ENCODE measurements around the gene PNPLA6.

- TF ChIP-seq FOXM1 (IDR thresholded peaks at IDR 0.05; ENCODE audit: low read depth, low read length), result no peak
- no peak for TF ChIP-seq FOXK2 (IDR thresholded peaks at IDR 0.05)
- no peak for TF ChIP-seq NRF1 (conservative IDR thresholded peaks at IDR 0.05; ENCODE audit: low read depth, low read length)
- no peak for TF ChIP-seq NFIC (IDR thresholded peaks at IDR 0.05; ENCODE audit: low read depth, low read length)
- no peak for TF ChIP-seq SMARCA5 (IDR thresholded peaks at IDR 0.05)
- no peak for TF ChIP-seq KAT2A (conservative IDR thresholded peaks at IDR 0.05; ENCODE audit: control insufficient read depth, low read depth, low read length)
- no peak for TF ChIP-seq ZNF217 (IDR thresholded peaks at IDR 0.05)
- TF ChIP-seq GABPA (IDR thresholded peaks at IDR 0.05; ENCODE audit: low read depth), result no peak
- TF ChIP-seq SIN3A (IDR thresholded peaks at IDR 0.05; ENCODE audit: low read depth, low read length), result no peak
Measured at GRCh38 chr19:7519361-7520130, 16.0 kb upstream of the PNPLA6 start.

Measured in GM12878 (cell line).